ENCODE data around the gene IL18BP.

IL18BP gene

DNA sequence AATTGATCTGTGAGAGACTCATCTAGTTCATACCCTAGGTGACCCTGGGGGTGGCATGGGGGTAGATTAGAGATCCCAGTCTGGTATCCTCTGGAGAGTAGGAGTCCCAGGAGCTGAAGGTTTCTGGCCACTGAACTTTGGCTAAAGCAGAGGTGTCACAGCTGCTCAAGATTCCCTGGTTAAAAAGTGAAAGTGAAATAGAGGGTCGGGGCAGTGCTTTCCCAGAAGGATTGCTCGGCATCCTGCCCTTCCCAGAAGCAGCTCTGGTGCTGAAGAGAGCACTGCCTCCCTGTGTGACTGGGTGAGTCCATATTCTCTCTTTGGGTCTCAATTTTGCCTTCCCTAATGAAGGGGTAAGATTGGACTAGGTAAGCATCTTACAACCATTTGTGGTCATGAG, 653 bp downstream of the IL18BP start:
- peak; percentile 16 for ATAC-seq
- TF ChIP-seq ZNF70 (CRISPR knock-in tag; IDR thresholded peaks at IDR 0.05) = no peak
- TF ChIP-seq ARNTL (CRISPR knock-in tag; IDR thresholded peaks at IDR 0.05; ENCODE audit: borderline replicate concordance, low read depth) = no peak
- TF ChIP-seq TOX (CRISPR knock-in tag; IDR thresholded peaks at IDR 0.05; ENCODE audit: borderline replicate concordance) = no peak

DNA sequence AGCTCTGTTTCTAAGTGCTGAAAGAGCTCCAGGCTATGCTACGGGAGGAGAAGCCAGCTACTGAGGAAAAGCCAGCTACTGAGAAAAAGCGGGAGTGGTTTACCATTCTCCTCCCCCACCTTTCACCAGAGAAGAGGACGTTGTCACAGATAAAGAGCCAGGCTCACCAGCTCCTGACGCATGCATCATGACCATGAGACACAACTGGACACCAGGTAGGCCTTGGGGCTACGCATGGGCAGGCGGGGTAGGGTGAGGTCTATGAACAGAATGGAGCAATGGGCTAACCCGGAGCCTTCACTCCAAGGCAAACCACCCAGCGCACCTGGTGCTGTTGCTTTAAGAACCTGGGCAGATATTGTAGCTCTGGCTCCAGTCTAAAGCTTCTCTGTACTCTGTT, 1.1 kb downstream of the IL18BP start:
- no peak; the same call in 2 of the 3 replicates for ATAC-seq
- TF ChIP-seq, protein P1, sequence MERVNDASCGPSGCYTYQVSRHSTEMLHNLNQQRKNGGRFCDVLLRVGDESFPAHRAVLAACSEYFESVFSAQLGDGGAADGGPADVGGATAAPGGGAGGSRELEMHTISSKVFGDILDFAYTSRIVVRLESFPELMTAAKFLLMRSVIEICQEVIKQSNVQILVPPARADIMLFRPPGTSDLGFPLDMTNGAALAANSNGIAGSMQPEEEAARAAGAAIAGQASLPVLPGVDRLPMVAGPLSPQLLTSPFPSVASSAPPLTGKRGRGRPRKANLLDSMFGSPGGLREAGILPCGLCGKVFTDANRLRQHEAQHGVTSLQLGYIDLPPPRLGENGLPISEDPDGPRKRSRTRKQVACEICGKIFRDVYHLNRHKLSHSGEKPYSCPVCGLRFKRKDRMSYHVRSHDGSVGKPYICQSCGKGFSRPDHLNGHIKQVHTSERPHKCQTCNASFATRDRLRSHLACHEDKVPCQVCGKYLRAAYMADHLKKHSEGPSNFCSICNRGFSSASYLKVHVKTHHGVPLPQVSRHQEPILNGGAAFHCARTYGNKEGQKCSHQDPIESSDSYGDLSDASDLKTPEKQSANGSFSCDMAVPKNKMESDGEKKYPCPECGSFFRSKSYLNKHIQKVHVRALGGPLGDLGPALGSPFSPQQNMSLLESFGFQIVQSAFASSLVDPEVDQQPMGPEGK (CRISPR knock-in tag; IDR thresholded peaks at IDR 0.05; ENCODE audit: borderline replicate concordance) = no peak
- TF ChIP-seq CSDC2 (CRISPR knock-in tag; IDR thresholded peaks at IDR 0.05) = no peak
- no peak for TF ChIP-seq ZNF8 (CRISPR knock-in tag; IDR thresholded peaks at IDR 0.05)
- no peak for TF ChIP-seq ESRRG (CRISPR knock-in tag; IDR thresholded peaks at IDR 0.05)
- no peak for TF ChIP-seq ARNTL (CRISPR knock-in tag; IDR thresholded peaks at IDR 0.05; ENCODE audit: borderline replicate concordance, low read depth)
- no peak for TF ChIP-seq SNAI2 (CRISPR knock-in tag; IDR thresholded peaks at IDR 0.05)
- no peak for TF ChIP-seq ZNF565 (CRISPR knock-in tag; conservative IDR thresholded peaks at IDR 0.05; ENCODE audit: low read depth)
- no peak for TF ChIP-seq ZFP30 (CRISPR knock-in tag; IDR thresholded peaks at IDR 0.05)
- no peak for TF ChIP-seq RARB (CRISPR knock-in tag; IDR thresholded peaks at IDR 0.05)
- TF ChIP-seq, protein P2, sequence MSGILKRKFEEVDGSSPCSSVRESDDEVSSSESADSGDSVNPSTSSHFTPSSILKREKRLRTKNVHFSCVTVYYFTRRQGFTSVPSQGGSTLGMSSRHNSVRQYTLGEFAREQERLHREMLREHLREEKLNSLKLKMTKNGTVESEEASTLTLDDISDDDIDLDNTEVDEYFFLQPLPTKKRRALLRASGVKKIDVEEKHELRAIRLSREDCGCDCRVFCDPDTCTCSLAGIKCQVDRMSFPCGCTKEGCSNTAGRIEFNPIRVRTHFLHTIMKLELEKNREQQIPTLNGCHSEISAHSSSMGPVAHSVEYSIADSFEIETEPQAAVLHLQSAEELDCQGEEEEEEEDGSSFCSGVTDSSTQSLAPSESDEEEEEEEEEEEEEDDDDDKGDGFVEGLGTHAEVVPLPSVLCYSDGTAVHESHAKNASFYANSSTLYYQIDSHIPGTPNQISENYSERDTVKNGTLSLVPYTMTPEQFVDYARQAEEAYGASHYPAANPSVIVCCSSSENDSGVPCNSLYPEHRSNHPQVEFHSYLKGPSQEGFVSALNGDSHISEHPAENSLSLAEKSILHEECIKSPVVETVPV (CRISPR knock-in tag; IDR thresholded peaks at IDR 0.05) = no peak
- TF ChIP-seq, protein P3, sequence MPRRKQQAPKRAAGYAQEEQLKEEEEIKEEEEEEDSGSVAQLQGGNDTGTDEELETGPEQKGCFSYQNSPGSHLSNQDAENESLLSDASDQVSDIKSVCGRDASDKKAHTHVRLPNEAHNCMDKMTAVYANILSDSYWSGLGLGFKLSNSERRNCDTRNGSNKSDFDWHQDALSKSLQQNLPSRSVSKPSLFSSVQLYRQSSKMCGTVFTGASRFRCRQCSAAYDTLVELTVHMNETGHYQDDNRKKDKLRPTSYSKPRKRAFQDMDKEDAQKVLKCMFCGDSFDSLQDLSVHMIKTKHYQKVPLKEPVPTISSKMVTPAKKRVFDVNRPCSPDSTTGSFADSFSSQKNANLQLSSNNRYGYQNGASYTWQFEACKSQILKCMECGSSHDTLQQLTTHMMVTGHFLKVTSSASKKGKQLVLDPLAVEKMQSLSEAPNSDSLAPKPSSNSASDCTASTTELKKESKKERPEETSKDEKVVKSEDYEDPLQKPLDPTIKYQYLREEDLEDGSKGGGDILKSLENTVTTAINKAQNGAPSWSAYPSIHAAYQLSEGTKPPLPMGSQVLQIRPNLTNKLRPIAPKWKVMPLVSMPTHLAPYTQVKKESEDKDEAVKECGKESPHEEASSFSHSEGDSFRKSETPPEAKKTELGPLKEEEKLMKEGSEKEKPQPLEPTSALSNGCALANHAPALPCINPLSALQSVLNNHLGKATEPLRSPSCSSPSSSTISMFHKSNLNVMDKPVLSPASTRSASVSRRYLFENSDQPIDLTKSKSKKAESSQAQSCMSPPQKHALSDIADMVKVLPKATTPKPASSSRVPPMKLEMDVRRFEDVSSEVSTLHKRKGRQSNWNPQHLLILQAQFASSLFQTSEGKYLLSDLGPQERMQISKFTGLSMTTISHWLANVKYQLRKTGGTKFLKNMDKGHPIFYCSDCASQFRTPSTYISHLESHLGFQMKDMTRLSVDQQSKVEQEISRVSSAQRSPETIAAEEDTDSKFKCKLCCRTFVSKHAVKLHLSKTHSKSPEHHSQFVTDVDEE (CRISPR knock-in tag; IDR thresholded peaks at IDR 0.05) = no peak
- TF ChIP-seq PPARA (CRISPR knock-in tag; IDR thresholded peaks at IDR 0.05; ENCODE audit: borderline replicate concordance) = no peak
- no peak for TF ChIP-seq GLIS3 (CRISPR knock-in tag; IDR thresholded peaks at IDR 0.05)
- no peak for TF ChIP-seq ZC3H10 (CRISPR knock-in tag; IDR thresholded peaks at IDR 0.05)

DNA sequence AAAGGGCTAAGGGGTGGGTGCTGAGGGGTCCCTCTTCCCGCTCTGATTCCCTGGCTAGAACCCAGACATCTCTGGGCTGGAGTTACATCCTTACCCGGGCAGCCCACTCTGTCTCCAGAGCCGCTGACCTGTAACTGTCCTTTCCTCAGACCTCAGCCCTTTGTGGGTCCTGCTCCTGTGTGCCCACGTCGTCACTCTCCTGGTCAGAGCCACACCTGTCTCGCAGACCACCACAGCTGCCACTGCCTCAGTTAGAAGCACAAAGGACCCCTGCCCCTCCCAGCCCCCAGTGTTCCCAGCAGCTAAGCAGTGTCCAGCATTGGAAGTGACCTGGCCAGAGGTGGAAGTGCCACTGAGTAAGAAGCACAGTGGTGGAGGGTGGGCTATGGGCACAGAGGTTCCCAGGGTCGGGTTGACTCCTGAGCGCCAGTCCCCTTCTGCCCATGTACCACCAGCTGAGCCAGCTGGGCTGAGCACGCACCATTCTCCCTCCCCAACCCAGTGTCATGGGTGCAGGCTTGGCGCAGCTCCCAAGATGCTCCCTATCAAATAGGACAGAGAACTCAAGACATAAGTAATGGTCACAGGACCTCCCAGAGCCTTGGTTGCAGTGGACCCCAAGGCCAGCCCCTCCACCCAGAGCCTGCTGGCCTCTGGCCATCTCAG, 1.6 kb downstream of the IL18BP start:
- TF ChIP-seq ZFP3 (CRISPR knock-in tag; IDR thresholded peaks at IDR 0.05) (no peak), ZNF70 (CRISPR knock-in tag; IDR thresholded peaks at IDR 0.05) (no peak), GLIS3 (CRISPR knock-in tag; IDR thresholded peaks at IDR 0.05) (no peak), RARB (CRISPR knock-in tag; IDR thresholded peaks at IDR 0.05) (no peak), PPARA (CRISPR knock-in tag; IDR thresholded peaks at IDR 0.05; ENCODE audit: borderline replicate concordance) (no peak), ZNF565 (CRISPR knock-in tag; conservative IDR thresholded peaks at IDR 0.05; ENCODE audit: low read depth) (no peak), TCF4 (CRISPR knock-in tag; IDR thresholded peaks at IDR 0.05; ENCODE audit: borderline replicate concordance) (no peak), ZNF8 (CRISPR knock-in tag; IDR thresholded peaks at IDR 0.05) (no peak), CSDC2 (CRISPR knock-in tag; IDR thresholded peaks at IDR 0.05) (no peak), ESRRG (CRISPR knock-in tag; IDR thresholded peaks at IDR 0.05) (no peak), OSR1 (CRISPR knock-in tag; IDR thresholded peaks at IDR 0.05) (no peak), ISL1 (CRISPR knock-in tag; IDR thresholded peaks at IDR 0.05) (no peak), ARNTL (CRISPR knock-in tag; IDR thresholded peaks at IDR 0.05; ENCODE audit: borderline replicate concordance, low read depth) (no peak), SNAI2 (CRISPR knock-in tag; IDR thresholded peaks at IDR 0.05) (no peak), ZC3H10 (CRISPR knock-in tag; IDR thresholded peaks at IDR 0.05) (no peak), ZFP30 (CRISPR knock-in tag; IDR thresholded peaks at IDR 0.05) (no peak)
- TF ChIP-seq, protein P1 (CRISPR knock-in tag; IDR thresholded peaks at IDR 0.05; ENCODE audit: borderline replicate concordance) = no peak
- TF ChIP-seq, protein P2 (CRISPR knock-in tag; IDR thresholded peaks at IDR 0.05) = no peak
- TF ChIP-seq, protein P4, sequence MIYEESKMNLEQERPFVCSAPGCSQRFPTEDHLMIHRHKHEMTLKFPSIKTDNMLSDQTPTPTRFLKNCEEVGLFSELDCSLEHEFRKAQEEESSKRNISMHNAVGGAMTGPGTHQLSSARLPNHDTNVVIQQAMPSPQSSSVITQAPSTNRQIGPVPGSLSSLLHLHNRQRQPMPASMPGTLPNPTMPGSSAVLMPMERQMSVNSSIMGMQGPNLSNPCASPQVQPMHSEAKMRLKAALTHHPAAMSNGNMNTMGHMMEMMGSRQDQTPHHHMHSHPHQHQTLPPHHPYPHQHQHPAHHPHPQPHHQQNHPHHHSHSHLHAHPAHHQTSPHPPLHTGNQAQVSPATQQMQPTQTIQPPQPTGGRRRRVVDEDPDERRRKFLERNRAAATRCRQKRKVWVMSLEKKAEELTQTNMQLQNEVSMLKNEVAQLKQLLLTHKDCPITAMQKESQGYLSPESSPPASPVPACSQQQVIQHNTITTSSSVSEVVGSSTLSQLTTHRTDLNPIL (CRISPR knock-in tag; IDR thresholded peaks at IDR 0.05; ENCODE audit: low read depth) = no peak
- TF ChIP-seq, protein P3 (CRISPR knock-in tag; IDR thresholded peaks at IDR 0.05) = no peak
- no peak; the same call in 2 of the 3 replicates for ATAC-seq
